H9 (cell line): ENCODE measurements around the gene OGFOD3. TPM values are rescaled to one million over a fixed set of nuclear protein-coding genes. Genes with fewer than 3 reads are reported as not detected.

Source experiments
- DNase-seq: peaks from one replicate; pipeline ENCODE4 v3.0.0-alpha.2; 2017
- H2AFZ ChIP-seq: one replicate; pipeline ENCODE4 v1.6.1; 2013; ENCODE audit warnings: mild to moderate bottlenecking, low read length, control low read depth, moderate library complexity
- H2AK5ac ChIP-seq: 2 replicates; pipeline ENCODE4 v1.6.1; 2013; ENCODE audit warnings: low read length, control low read depth, mixed read lengths; ENCODE audit not compliant: insufficient read length
- H2BK120ac ChIP-seq: one replicate; pipeline ENCODE4 v1.6.1; 2013; ENCODE audit warnings: low read depth, mild to moderate bottlenecking, low read length, control low read depth, inconsistent platforms; ENCODE audit not compliant: poor library complexity, severe bottlenecking
- H2BK12ac ChIP-seq: 2 replicates; pipeline ENCODE4 v1.6.1; 2013; ENCODE audit warnings: low read length, control low read depth, mixed read lengths, low read depth; ENCODE audit not compliant: insufficient read length
- H2BK15ac ChIP-seq: 2 replicates; pipeline ENCODE4 v1.6.1; 2013; ENCODE audit warnings: low read depth, low read length, control low read depth
- H2BK20ac ChIP-seq: one replicate; pipeline ENCODE4 v1.6.1; 2013; ENCODE audit warnings: low read depth, mild to moderate bottlenecking, low read length, control low read depth, inconsistent platforms; ENCODE audit not compliant: poor library complexity, severe bottlenecking
- H2BK5ac ChIP-seq: 2 replicates; pipeline ENCODE4 v1.6.1; 2013; ENCODE audit warnings: low read length, control low read depth, mixed read lengths; ENCODE audit not compliant: insufficient read length
- H3K14ac ChIP-seq: 2 replicates; pipeline ENCODE4 v1.6.1; 2013; ENCODE audit warnings: low read length, control low read depth; ENCODE audit not compliant: insufficient read depth
- H3K18ac ChIP-seq: 2 replicates; pipeline ENCODE4 v1.6.1; 2013; ENCODE audit warnings: low read depth, mild to moderate bottlenecking, mixed read lengths, low read length, control low read depth; ENCODE audit not compliant: insufficient read length
- H3K23ac ChIP-seq: 2 replicates; pipeline ENCODE4 v1.6.1; 2013; ENCODE audit warnings: low read length, control low read depth, mixed read lengths, low read depth; ENCODE audit not compliant: insufficient read length
- H3K23me2 ChIP-seq: 2 replicates; pipeline ENCODE4 v1.6.1; 2013; ENCODE audit warnings: low read depth, mild to moderate bottlenecking, mixed read lengths, low read length, control low read depth; ENCODE audit not compliant: insufficient read length, poor library complexity, severe bottlenecking
- H3K27ac ChIP-seq: 2 replicates; pipeline ENCODE4 v1.5.1; 2013; ENCODE audit warnings: low read length, control low read depth, mixed read lengths, low read depth; ENCODE audit not compliant: insufficient read length
- H3K27me3 ChIP-seq: 2 replicates; pipeline ENCODE4 v1.6.1; 2013; ENCODE audit warnings: low read length, control low read depth, inconsistent platforms; ENCODE audit not compliant: insufficient read depth
- H3K4ac ChIP-seq: 2 replicates; pipeline ENCODE4 v1.6.1; 2013; ENCODE audit warnings: low read depth, mild to moderate bottlenecking, control low read depth, inconsistent platforms, low read length, moderate library complexity
- H3K4me1 ChIP-seq: 2 replicates; pipeline ENCODE4 v1.6.1; 2013; ENCODE audit warnings: low read length, control low read depth, inconsistent platforms; ENCODE audit not compliant: insufficient read depth
- H3K4me2 ChIP-seq: 2 replicates; pipeline ENCODE4 v1.6.1; 2013; ENCODE audit warnings: low read length, control low read depth, mixed read lengths; ENCODE audit not compliant: insufficient read length, insufficient read depth
- H3K56ac ChIP-seq: 2 replicates; pipeline ENCODE4 v1.6.1; 2013; ENCODE audit warnings: low read depth, mild to moderate bottlenecking, mixed read lengths, low read length, control low read depth; ENCODE audit not compliant: insufficient read length
- H3K79me1 ChIP-seq: 2 replicates; pipeline ENCODE4 v1.6.1; 2013; ENCODE audit warnings: low read depth, mild to moderate bottlenecking, moderate library complexity, low read length, control low read depth, inconsistent platforms; ENCODE audit not compliant: insufficient read depth, poor library complexity, severe bottlenecking
- H3K79me2 ChIP-seq: 2 replicates; pipeline ENCODE4 v1.6.1; 2013; ENCODE audit warnings: low read length, control low read depth, inconsistent platforms; ENCODE audit not compliant: insufficient read depth
- H3K9ac ChIP-seq: 2 replicates; pipeline ENCODE4 v1.6.1; 2013; ENCODE audit warnings: low read length, control low read depth, mixed read lengths; ENCODE audit not compliant: insufficient read length; ENCODE audit errors: extremely low read depth
- H3K9me3 ChIP-seq: one replicate; pipeline ENCODE4 v1.6.1; 2013; ENCODE audit warnings: low read depth, low read length, inconsistent platforms; ENCODE audit not compliant: control insufficient read depth
- H3T11ph ChIP-seq: one replicate; pipeline ENCODE4 v1.6.1; 2013; ENCODE audit warnings: mild to moderate bottlenecking, low read length, control low read depth, inconsistent platforms
- H4K20me1 ChIP-seq: one replicate; pipeline ENCODE4 v1.6.1; 2013; ENCODE audit not compliant: control insufficient read depth, insufficient read length, insufficient read depth
- H4K5ac ChIP-seq: 2 replicates; pipeline ENCODE4 v1.6.1; 2013; ENCODE audit warnings: low read depth, mild to moderate bottlenecking, mixed read lengths, low read length, control low read depth; ENCODE audit not compliant: insufficient read length
- H4K8ac ChIP-seq: replicated peaks from 2 replicates; pipeline ENCODE4 v1.6.1; 2013; ENCODE audit warnings: low read length, control low read depth, mixed read lengths, low read depth; ENCODE audit not compliant: insufficient read length
- H4K91ac ChIP-seq: 2 replicates; pipeline ENCODE4 v1.6.1; 2013; ENCODE audit warnings: low read depth, mild to moderate bottlenecking, moderate library complexity, mixed read lengths, low read length, control low read depth; ENCODE audit not compliant: insufficient read length
- H3K27ac Mint-ChIP-seq, 3 experiments: 2 replicates in 2 of 3; 3 replicates in 1 of 3; pipeline ENCODE4 v1.8.0; 2020 to 2021; ENCODE audit warnings: mixed read lengths in 3 of 3, mild to moderate bottlenecking in 1 of 3, moderate library complexity in 1 of 3
- H3K27me3 Mint-ChIP-seq: 2 replicates; pipeline ENCODE4 v1.8.0; 2021; ENCODE audit warnings: low read depth, mild to moderate bottlenecking, moderate library complexity, mixed read lengths
- H3K36me3 Mint-ChIP-seq, 3 experiments: 2 replicates in 2 of 3; 3 replicates in 1 of 3; pipeline ENCODE4 v1.8.0; 2020 to 2021; ENCODE audit warnings: low read depth in 3 of 3, mixed read lengths in 3 of 3; ENCODE audit not compliant: insufficient read depth in 1 of 3
- H3K4me1 Mint-ChIP-seq, 2 experiments: 2 replicates each; pipeline ENCODE4 v1.8.0; 2020; ENCODE audit warnings: mixed read lengths in 2 of 2
- H3K4me3 Mint-ChIP-seq, 2 experiments: 2 replicates in 1 of 2; 3 replicates in 1 of 2; pipeline ENCODE4 v1.8.0; 2020 to 2021; ENCODE audit warnings: mild to moderate bottlenecking in 2 of 2, mixed read lengths in 2 of 2, moderate library complexity in 1 of 2
- H3K9me3 Mint-ChIP-seq, 2 experiments: 2 replicates in 1 of 2; 3 replicates in 1 of 2; pipeline ENCODE4 v1.8.0; 2020; ENCODE audit warnings: mild to moderate bottlenecking in 2 of 2, mixed read lengths in 2 of 2, moderate library complexity in 1 of 2
- CTCF ChIP-seq: fragments of 200-600 bp; sonication (generic); conservative IDR thresholded peaks from 3 replicates; pipeline ENCODE4 v1.8.0; 2021; ENCODE audit warnings: antibody characterized with exemption, mild to moderate bottlenecking
- WGBS: extraction: QIAGEN DNeasy Blood & Tissue Kit; methylation state at CpG from one replicate; pipeline ENCODE4 v1.1.7; 2013; ENCODE audit warnings: missing lambda C conversion rate, low lambda C conversion rate, mixed read lengths; ENCODE audit not compliant: insufficient read length; ENCODE audit errors: extremely low coverage; 5-methylcytosine and 5-hydroxymethylcytosine counted together
- total RNA-seq: library from RNA; stranded (reverse); gene quantifications from 2 replicates; pipeline ENCODE4 v1.2.1, GENCODE V29; 2021

Gene OGFOD3
- total RNA-seq, 1 experiment from 2014 or later, result 27.8 TPM

DNA sequence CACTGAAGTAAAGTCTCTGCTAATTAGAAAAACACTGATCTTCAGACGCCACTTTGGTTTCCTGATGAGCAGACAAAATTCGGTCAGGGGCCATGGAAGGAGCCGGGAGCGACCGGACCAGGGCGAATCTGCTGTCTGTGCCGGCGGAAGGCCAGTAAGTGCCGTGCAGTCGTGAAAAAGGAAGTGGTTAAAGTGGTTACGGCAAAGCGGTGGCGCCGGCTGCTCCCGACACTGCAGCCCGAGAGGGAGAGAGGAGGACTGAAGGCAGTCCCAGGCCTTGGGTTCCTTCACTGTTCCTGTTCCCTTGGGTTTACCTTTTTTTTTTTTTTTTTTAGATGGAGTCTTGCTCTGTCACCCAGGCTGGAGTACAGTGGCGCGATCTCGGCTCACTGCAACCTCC is 17.6 kb downstream of the OGFOD3 start:
- no peaks in the 10 kb centered on the region for H3K79me2 ChIP-seq
- no peak overlapping the region for H3T11ph ChIP-seq
- Mint-ChIP-seq H3K4me1 (no peaks in the 10 kb centered on the region; a peak in 1 of 4 replicates), H3K27ac (no peak overlapping the region), H3K27me3 (no peaks in the 10 kb centered on the region), H3K36me3 (peaks cover 4 to 26% (median 18%) of the 10 kb centered on the region in 3 experiments), H3K9me3 (no peaks in the 10 kb centered on the region), H3K4me3 (no peak overlapping the region)
- no peak overlapping the region for H3K18ac ChIP-seq
- no peak for TF ChIP-seq CTCF
- H3K79me1 ChIP-seq, result no peaks in the 10 kb centered on the region
- no peak overlapping the region for H3K23ac ChIP-seq
- H2BK120ac ChIP-seq, result no peak overlapping the region
- no peak overlapping the region for H3K14ac ChIP-seq
- H2AFZ ChIP-seq, result no peak overlapping the region
- no peak overlapping the region for H3K4ac ChIP-seq
- no peak overlapping the region for H3K56ac ChIP-seq
- H4K20me1 ChIP-seq, result no peaks in the 10 kb centered on the region
- no peaks in the 10 kb centered on the region for H3K23me2 ChIP-seq
- H3K9me3 ChIP-seq, result no peaks in the 10 kb centered on the region
- H3K9ac ChIP-seq, result no peak overlapping the region
- no peaks in the 10 kb centered on the region for H3K27me3 ChIP-seq
- no CpG with 5 or more reads among the region's 19 CpGs for WGBS
- no peak for DNase-seq
- H4K91ac ChIP-seq, result no peak overlapping the region
- H2BK20ac ChIP-seq, result no peak overlapping the region
- no peak overlapping the region for H2BK12ac ChIP-seq
- no peaks in the 10 kb centered on the region for H3K4me1 ChIP-seq
- no peak overlapping the region for H3K27ac ChIP-seq
- no peak overlapping the region for H2BK15ac ChIP-seq
- H4K5ac ChIP-seq, result no peak overlapping the region
- H2BK5ac ChIP-seq, result no peak overlapping the region
- no peak overlapping the region for H3K4me2 ChIP-seq
- H4K8ac ChIP-seq, result no peak overlapping the region
- H2AK5ac ChIP-seq, result no peak overlapping the region
